ENCODE data around the gene GLCE.
"Not testable (repeated sequence)": the region's sequence is repeated elsewhere in the genome, so short reads cannot be mapped to it uniquely, and the experiment has no call there.

Gene GLCE

DNA sequence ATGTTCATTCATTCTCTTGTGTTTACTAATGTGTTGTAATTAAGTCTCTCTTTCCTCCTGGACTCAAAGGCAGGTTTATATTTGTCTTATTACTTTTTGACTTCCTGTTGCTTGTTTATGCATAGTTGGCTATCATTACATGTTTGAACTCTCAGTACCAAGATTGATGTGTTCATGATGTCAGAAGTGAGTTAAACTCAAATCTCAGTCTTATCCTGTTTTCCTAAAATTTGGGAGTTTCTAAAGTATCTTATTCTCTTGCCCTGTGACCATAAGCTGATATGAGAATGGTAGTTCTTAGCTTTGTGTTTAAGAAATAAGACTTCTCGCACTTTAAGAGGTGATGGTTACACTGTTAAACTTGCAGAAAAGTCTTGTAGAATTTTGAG, 5.2 kb downstream of the GLCE start:
- no peak for ATAC-seq
- TF ChIP-seq ZFP30 (CRISPR knock-in tag; IDR thresholded peaks at IDR 0.05): no peak
- no peak for TF ChIP-seq ZFP3 (CRISPR knock-in tag; IDR thresholded peaks at IDR 0.05)
- no peak for TF ChIP-seq ESRRG (CRISPR knock-in tag; IDR thresholded peaks at IDR 0.05)
- TF ChIP-seq PPARA (CRISPR knock-in tag; IDR thresholded peaks at IDR 0.05; ENCODE audit: borderline replicate concordance): no peak
- TF ChIP-seq OSR1 (CRISPR knock-in tag; IDR thresholded peaks at IDR 0.05): no peak
- no peak for TF ChIP-seq ISL1 (CRISPR knock-in tag; IDR thresholded peaks at IDR 0.05)
- no peak for TF ChIP-seq ZNF70 (CRISPR knock-in tag; IDR thresholded peaks at IDR 0.05)
- no peak for TF ChIP-seq CSDC2 (CRISPR knock-in tag; IDR thresholded peaks at IDR 0.05)
- TF ChIP-seq, protein P1, sequence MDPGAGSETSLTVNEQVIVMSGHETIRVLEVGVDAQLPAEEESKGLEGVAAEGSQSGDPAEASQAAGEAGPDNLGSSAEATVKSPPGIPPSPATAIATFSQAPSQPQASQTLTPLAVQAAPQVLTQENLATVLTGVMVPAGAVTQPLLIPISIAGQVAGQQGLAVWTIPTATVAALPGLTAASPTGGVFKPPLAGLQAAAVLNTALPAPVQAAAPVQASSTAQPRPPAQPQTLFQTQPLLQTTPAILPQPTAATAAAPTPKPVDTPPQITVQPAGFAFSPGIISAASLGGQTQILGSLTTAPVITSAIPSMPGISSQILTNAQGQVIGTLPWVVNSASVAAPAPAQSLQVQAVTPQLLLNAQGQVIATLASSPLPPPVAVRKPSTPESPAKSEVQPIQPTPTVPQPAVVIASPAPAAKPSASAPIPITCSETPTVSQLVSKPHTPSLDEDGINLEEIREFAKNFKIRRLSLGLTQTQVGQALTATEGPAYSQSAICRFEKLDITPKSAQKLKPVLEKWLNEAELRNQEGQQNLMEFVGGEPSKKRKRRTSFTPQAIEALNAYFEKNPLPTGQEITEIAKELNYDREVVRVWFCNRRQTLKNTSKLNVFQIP (CRISPR knock-in tag; IDR thresholded peaks at IDR 0.05; ENCODE audit: borderline replicate concordance, low read depth): no peak
- no peak for TF ChIP-seq GLIS3 (CRISPR knock-in tag; IDR thresholded peaks at IDR 0.05)
- no peak for TF ChIP-seq TSHZ2 (CRISPR knock-in tag; IDR thresholded peaks at IDR 0.05)

- TF ChIP-seq ISL1 (CRISPR knock-in tag; IDR thresholded peaks at IDR 0.05): no peak
- TF ChIP-seq TCF4 (CRISPR knock-in tag; IDR thresholded peaks at IDR 0.05; ENCODE audit: borderline replicate concordance): no peak
- TF ChIP-seq ZNF8 (CRISPR knock-in tag; IDR thresholded peaks at IDR 0.05): no peak
- no peak for TF ChIP-seq CSDC2 (CRISPR knock-in tag; IDR thresholded peaks at IDR 0.05)
- no peak for TF ChIP-seq BACH2 (CRISPR knock-in tag; IDR thresholded peaks at IDR 0.05; ENCODE audit: borderline replicate concordance)
- no peak for TF ChIP-seq CSRNP3 (CRISPR knock-in tag; IDR thresholded peaks at IDR 0.05)
- TF ChIP-seq, protein P1 (CRISPR knock-in tag; IDR thresholded peaks at IDR 0.05; ENCODE audit: borderline replicate concordance, low read depth): no peak
- no peak for TF ChIP-seq GLIS3 (CRISPR knock-in tag; IDR thresholded peaks at IDR 0.05)
- no peak for TF ChIP-seq ZNF565 (CRISPR knock-in tag; conservative IDR thresholded peaks at IDR 0.05; ENCODE audit: low read depth)
- no peak for TF ChIP-seq CREB5 (CRISPR knock-in tag; IDR thresholded peaks at IDR 0.05; ENCODE audit: low read depth)
- no peak for TF ChIP-seq ZC3H10 (CRISPR knock-in tag; IDR thresholded peaks at IDR 0.05)
- no peak for ATAC-seq
These were observed 6.9 kb downstream of the GLCE start for GRCh38 chr15:69167218-69167846.

DNA sequence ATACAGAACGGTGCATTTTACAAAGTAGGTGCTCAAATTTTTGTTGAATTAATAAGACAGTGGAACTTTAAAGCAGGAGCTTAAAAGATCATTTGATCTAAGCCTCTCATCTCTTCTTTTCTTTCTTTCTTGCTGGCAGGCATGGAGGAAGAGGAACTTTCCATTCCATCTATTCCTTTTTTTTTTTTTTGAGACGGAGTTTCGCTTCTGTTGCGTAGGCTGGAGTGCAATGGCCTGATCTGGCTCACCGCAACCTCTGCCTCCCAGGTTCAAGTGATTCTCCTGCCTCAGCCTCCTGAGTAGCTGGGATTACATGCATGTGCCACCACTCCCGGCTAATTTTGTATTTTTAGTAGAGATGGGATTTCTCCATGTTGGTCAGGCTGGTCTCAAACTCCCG, 7.9 kb downstream of the GLCE start:
- ATAC-seq: not testable (repeated sequence)

- not testable (repeated sequence) for ATAC-seq
These were observed 9.1 kb downstream of the GLCE start for GRCh38 chr15:69169540-69169939.

DNA sequence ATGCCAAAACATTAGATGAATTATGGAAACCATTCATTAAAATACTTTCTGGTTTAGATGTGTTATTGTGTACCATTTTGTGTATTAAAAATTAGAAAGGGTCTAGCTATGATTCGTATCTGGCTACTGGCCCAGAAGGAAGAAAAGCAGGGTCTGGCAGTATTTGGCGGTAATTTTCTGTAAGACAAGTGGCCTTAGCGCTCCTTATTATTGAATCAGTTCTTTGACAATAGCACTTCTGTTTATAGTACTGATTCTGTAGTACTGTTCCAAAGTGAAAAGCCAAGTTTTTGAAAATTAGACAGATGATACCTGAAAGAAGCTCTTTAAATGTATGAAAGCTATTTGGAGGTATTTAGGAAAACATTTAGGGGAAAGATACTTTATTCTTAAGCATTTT, 10.2 kb downstream of the GLCE start:
- ATAC-seq: no peak
- TF ChIP-seq TOX (CRISPR knock-in tag; IDR thresholded peaks at IDR 0.05; ENCODE audit: borderline replicate concordance): no peak
- TF ChIP-seq ARNTL (CRISPR knock-in tag; IDR thresholded peaks at IDR 0.05; ENCODE audit: borderline replicate concordance, low read depth): no peak
- TF ChIP-seq, protein P1 (CRISPR knock-in tag; IDR thresholded peaks at IDR 0.05; ENCODE audit: borderline replicate concordance, low read depth): no peak
- no peak for TF ChIP-seq ZNF565 (CRISPR knock-in tag; conservative IDR thresholded peaks at IDR 0.05; ENCODE audit: low read depth)
- TF ChIP-seq ZFP30 (CRISPR knock-in tag; IDR thresholded peaks at IDR 0.05): no peak
- TF ChIP-seq ESRRG (CRISPR knock-in tag; IDR thresholded peaks at IDR 0.05): no peak
- TF ChIP-seq GLIS3 (CRISPR knock-in tag; IDR thresholded peaks at IDR 0.05): no peak
- no peak for TF ChIP-seq ZC3H10 (CRISPR knock-in tag; IDR thresholded peaks at IDR 0.05)
- TF ChIP-seq TCF4 (CRISPR knock-in tag; IDR thresholded peaks at IDR 0.05; ENCODE audit: borderline replicate concordance): no peak
- TF ChIP-seq SNAI2 (CRISPR knock-in tag; IDR thresholded peaks at IDR 0.05): no peak
- TF ChIP-seq OSR1 (CRISPR knock-in tag; IDR thresholded peaks at IDR 0.05): no peak
- TF ChIP-seq CREB5 (CRISPR knock-in tag; IDR thresholded peaks at IDR 0.05; ENCODE audit: low read depth): no peak
- TF ChIP-seq ZFP3 (CRISPR knock-in tag; IDR thresholded peaks at IDR 0.05): no peak
- TF ChIP-seq RARB (CRISPR knock-in tag; IDR thresholded peaks at IDR 0.05): no peak
- TF ChIP-seq PPARA (CRISPR knock-in tag; IDR thresholded peaks at IDR 0.05; ENCODE audit: borderline replicate concordance): no peak

Data from SK-N-SH treated with all-trans-retinoic acid at 6 μM for 48 hours (cell line).